Stimulated activated CD4-positive, alpha-beta T cell treated with anti-CD3 and anti-CD28 coated beads, Interleukin-15, amount 100 ng/mL, for 24 hours (primary cell): ENCODE results near the gene CHST11.
"Not testable (repeated sequence)": the region's sequence is repeated elsewhere in the genome, so short reads cannot be mapped to it uniquely, and the experiment has no call there.

Source experiments
- DNase-seq: peaks from one replicate; pipeline ENCODE4 v3.0.0-alpha.2; 2020

The CHST11 gene

GRCh38 chr12:104608998-104609397, 152.2 kb downstream of the CHST11 start:
- DNase-seq = no peak

- DNase-seq = no peak
Measured at GRCh38 chr12:104609445-104609844, 152.7 kb downstream of the CHST11 start.

- DNase-seq = no peak
Measured at GRCh38 chr12:104610513-104611235, 153.9 kb downstream of the CHST11 start.

GRCh38 chr12:104611671-104612070, 154.9 kb downstream of the CHST11 start:
- DNase-seq = no peak

- not testable (repeated sequence) for DNase-seq
Measured at GRCh38 chr12:104613372-104613771, 156.6 kb downstream of the CHST11 start.

- DNase-seq = no peak
Measured at GRCh38 chr12:104615048-104615561, 158.4 kb downstream of the CHST11 start.

- no peak for DNase-seq
Measured at GRCh38 chr12:104618691-104619090, 161.9 kb downstream of the CHST11 start.

GRCh38 chr12:104619305-104619704, 162.6 kb downstream of the CHST11 start:
- DNase-seq = no peak

GRCh38 chr12:104620837-104621531, 164.2 kb downstream of the CHST11 start:
- DNase-seq = no peak

- DNase-seq = no peak
Measured at GRCh38 chr12:104622928-104623327, 166.2 kb downstream of the CHST11 start.

- DNase-seq = no peak
Measured at GRCh38 chr12:104623883-104624282, 167.1 kb downstream of the CHST11 start.

GRCh38 chr12:104624529-104624928, 167.8 kb downstream of the CHST11 start:
- DNase-seq = no peak

GRCh38 chr12:104626069-104626837, 169.5 kb downstream of the CHST11 start:
- no peak for DNase-seq

GRCh38 chr12:104627231-104627989, 170.7 kb downstream of the CHST11 start:
- no peak for DNase-seq

- no peak for DNase-seq
Measured at GRCh38 chr12:104627990-104628830, 171.5 kb downstream of the CHST11 start.

- DNase-seq = no peak
Measured at GRCh38 chr12:104628831-104629135, 172.0 kb downstream of the CHST11 start.

GRCh38 chr12:104630230-104630670, 173.5 kb downstream of the CHST11 start:
- DNase-seq = no peak

- no peak for DNase-seq
Measured at GRCh38 chr12:104631867-104632266, 175.1 kb downstream of the CHST11 start.

- DNase-seq = peak; percentile 7
Measured at GRCh38 chr12:104632724-104633201, 176.0 kb downstream of the CHST11 start.

GRCh38 chr12:104634044-104634443, 177.3 kb downstream of the CHST11 start:
- DNase-seq = no peak

- DNase-seq = no peak
Measured at GRCh38 chr12:104634852-104635251, 178.1 kb downstream of the CHST11 start.
